HUDEP-2 (cell line): ENCODE measurements around the gene LRRC71.

Experiments used
- DNase-seq, 76 experiments: peaks; one replicate each; lab custom pipeline; 2025; ENCODE audit not compliant: unreplicated experiment in 76 of 76; lab: John Stamatoyannopoulos, UW

LRRC71 gene

GRCh38 chr1:156943756-156944155 is 23.3 kb downstream of the LRRC71 start:
- DNase-seq: no peak

GRCh38 chr1:156944268-156944667 is 23.8 kb downstream of the LRRC71 start:
- no peak for DNase-seq

GRCh38 chr1:156944848-156945247 is 24.4 kb downstream of the LRRC71 start:
- DNase-seq: no peak

DNA sequence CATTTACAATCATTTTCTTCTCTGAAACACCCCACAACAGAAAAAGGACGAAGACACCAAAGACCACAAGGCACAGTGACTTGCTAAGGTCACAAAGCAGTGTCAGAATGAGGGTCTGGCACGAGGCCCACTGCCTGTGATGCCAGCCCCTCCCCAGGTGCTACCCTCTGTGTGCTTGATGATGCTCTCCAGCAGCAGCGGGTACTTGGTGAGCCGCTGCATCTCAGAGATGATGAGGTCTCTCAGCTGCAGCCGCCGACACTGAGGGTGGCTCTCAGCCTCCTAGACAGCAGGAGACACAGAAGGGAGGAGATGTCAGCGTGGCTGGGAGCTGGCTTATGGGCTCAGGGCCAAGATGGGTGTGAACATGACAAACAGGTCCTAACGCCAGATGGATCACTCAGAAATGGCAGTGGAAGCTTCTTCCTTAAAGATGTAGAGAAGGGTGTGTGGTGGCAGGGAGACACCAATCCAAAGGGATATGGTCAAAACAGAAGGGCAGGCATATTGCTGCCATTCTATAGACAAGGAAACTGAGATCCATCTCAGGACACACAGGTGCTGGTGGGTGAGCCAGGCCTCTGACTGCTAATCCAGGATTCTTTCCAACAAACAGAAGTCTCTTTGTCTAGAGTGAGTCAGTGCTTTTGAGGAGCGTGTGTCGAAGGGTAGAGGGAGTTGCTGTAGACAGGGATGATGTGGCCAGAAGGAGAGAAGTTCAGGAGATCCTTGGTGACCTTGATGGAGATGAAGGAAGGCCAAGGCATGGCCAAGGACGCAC is 25.6 kb downstream of the LRRC71 start:
- DNase-seq: peak in 43 of 76 experiments; percentile 1 to 58 (median 23)

DNA sequence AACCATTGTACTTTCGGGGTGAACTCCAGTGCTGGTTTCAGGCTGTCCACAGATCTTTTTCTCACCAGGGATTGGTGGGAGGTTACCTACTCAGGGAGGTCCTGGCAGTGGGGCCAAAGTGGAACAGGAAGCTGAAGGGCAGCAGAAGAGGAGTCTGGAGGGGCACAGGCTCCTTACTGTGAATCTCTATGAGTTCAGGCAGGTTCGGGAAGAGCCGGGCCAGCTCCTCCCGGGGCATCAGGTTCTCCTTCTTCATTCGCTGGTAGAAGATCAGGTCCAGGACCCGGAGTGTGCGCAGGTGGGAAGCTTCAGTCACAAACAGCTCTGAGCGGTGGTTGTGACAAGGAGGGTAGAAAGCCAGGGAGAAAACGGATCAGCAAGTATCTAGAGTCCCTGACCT is 26.7 kb downstream of the LRRC71 start:
- no peak for DNase-seq

DNA sequence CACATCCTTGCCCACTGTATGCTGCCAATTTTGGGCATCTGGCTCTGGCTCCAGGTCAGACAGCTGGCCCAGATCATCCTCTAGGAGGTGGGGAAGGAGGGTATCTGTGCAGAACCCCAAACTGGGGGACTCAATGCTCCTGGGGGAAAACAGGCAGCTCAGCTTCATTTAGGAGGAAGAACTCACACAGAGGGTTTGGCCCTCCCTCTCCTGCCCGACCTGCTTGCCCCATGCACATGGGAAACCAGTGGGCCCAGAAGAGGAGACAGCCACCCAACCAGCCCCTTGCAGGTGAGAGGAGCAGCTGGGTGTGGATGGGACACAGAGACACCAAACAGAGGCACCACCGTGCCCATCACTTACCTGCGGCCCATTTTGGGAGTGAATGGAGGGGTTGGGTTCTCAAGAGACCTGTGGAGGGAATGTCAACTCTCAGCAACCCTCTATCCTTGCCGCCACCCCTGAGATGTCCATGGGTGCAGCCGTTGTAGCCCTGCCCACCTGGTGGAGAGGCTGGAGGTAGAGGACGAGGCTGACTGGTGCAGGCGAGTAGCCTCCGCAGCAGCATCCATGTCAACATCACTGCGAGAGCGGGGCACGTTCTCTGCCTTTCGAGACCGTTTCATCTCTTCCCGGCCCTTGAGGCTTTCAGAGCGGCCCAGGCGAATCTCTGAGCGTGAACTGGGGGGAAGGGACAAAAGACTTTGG is 27.5 kb downstream of the LRRC71 start:
- DNase-seq: no peak

DNA sequence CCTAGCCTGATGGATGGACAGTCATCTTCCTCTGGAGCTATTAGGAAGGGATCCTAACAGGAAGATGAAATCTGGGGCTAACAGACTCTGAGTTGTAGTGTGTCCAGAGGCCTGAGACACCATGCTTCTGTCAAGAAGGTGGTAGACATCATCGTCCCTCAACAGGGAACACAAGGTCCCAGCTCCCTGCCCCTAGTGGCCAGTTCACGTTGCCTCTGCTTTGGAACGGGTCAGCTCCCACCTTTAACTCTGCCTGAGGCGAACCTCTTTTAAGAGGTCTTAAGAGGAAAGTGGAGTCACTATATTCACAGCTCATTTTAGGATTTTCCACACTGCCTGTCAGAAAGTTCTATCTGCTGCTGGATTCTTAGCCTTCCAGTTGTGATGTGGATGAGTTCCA is 28.3 kb downstream of the LRRC71 start:
- peak in 1 of 76 experiments; percentile 5 for DNase-seq

DNA sequence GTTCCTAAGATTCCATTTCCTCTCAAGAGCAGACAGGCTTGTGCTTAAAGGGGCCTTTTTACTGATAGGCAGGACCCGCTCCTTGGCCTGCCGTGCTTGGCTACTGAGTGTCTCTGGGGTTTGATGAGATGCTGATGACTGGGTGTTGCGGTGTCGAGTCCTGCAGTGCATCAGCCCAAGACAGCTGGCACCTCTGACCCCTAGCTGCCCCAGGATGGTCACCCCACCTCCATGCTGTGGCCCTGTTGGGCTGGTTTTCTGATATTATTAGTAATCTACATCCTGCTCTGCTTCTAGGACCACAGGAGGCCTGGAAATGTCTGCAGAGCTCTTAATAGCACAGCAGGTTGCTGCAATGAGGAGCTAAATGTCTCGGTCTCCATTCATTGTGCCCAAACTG is 28.7 kb downstream of the LRRC71 start:
- no peak for DNase-seq

- DNase-seq: no peak
Measured at GRCh38 chr1:156951371-156951770, 30.9 kb downstream of the LRRC71 start.

GRCh38 chr1:156953571-156953970 is 33.1 kb downstream of the LRRC71 start:
- DNase-seq: no peak

GRCh38 chr1:156956333-156956732 is 35.9 kb downstream of the LRRC71 start:
- no peak for DNase-seq

- DNase-seq: no peak
Measured at GRCh38 chr1:156957634-156958033, 37.2 kb downstream of the LRRC71 start.

DNA sequence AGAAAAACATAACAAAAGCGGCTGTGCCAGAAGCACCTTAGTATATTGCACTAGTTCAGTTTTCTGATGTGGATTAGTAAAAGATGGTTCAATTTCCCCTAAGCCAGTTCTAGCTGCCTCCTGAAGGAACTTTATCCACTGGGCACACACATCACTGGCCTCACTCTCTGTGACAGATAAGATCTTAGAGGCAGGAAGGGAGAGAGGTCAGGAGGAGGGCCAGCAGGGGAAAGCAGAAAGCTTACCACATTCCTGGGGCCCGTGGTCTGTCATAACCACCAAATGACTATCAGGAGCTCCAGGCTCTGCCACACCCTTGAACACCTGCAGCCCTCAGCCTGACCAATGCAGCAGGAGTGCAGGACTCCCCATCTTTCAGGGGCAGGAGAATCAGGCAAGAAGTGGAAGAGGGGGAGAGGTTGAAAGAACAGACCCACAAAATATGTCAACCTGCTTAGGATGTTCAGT is 37.8 kb downstream of the LRRC71 start:
- DNase-seq: no peak

GRCh38 chr1:156959414-156959813 is 39.0 kb downstream of the LRRC71 start:
- no peak for DNase-seq

DNA sequence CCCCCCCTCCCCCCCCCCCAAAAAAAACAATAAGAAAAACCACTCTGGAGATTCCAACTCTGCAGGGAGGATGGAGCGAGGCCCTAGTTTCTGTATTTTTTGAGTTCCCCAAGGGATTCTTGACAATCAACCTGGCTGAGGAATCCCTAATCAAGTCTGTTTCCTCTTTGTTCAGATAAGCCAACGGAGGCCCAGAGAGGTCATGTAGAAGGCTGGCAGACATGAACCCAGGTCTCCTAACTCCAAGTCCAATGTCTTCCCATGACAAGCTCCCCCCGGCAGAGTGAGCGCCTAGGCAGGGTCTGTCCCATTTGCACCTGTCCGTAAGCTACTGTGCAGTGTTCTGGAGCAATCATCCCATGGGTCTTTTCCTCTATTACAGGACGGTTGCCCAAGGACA is 39.5 kb downstream of the LRRC71 start:
- DNase-seq: no peak

GRCh38 chr1:156961709-156962108 is 41.3 kb downstream of the LRRC71 start:
- DNase-seq: peak in 27 of 76 experiments; percentile 8 to 58 (median 23)

DNA sequence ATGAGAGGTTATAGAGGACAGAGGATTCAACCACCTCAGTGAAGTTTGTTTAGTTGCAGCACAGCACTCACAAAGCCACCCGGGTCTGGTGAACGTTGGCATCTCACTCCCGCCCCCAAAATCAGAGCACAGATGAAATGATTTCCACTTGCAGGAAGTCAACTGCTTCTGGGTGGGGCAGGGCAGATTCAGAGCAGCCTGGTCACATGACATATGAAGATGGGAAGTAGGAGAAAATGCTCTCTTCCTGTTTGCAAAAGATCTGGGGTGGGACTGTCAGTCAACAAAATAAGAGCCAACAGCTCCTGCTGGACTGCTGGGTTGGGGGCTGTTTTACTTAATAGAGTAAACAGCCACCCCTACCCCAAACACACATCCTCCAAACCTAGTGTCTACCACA is 43.2 kb downstream of the LRRC71 start:
- DNase-seq: peak in 2 of 76 experiments; percentile 1 to 3

- no peak for DNase-seq
Measured at GRCh38 chr1:156964441-156964840, 44.0 kb downstream of the LRRC71 start.

DNA sequence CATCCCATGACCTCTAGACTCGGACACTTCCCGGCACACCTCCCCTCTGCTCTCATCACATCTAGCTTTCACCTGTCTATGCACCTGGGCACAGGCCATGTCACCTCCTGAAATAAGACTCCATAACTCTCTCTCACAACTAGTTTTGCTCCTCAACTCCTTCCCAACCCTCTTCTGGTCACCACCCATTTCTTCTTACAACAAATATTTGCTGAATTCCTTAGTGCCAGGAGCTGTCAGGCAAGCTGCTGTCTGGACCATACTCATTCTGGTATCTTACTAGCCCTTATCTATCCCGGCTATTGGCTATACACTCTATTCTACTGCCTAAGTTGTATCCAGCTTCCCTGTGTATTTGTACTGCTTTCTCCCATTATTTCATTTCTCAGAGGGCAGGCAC is 49.1 kb downstream of the LRRC71 start:
- DNase-seq: no peak

GRCh38 chr1:156970017-156970416 is 49.6 kb downstream of the LRRC71 start:
- no peak for DNase-seq

DNA sequence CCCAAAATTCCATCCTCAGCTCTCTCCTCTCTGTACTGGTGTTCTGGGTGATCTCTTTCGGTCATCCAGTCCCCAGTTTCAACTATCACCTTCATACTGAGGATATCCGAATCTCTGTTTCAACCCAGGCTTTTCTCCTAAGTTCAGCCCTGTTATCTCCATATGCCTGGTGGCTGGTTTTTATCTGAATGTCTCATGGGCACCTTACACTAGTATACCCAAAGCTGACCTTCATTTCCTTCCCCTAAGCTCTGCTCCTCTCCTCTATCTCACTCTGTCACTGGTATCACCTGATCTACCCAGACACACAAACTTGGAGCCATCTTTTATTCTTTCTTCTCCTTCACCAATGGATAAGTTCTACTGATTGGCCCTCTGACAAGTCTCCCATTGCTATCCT is 53.0 kb downstream of the LRRC71 start:
- peak in 7 of 76 experiments; percentile 9 to 39 (median 21) for DNase-seq

DNA sequence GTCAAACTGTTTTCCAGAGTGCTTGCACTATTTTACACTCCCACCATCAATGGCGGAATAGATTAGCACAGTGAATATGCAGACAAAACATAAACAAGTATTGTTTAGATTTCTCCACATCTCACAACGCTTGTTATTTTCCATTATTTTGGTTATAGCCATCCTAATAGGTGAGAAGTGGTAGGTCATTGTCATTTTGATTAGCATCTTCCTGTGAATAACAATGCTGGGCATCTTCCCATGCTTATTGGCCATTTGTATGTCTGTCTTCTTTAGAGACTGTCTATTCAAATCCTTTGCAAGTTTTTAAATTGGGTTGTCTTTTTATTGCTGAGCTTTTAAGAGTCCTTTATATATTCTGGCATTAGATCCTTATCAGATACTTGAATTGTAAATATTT is 54.7 kb downstream of the LRRC71 start:
- DNase-seq: no peak
